Pancreas (tissue), 10 donors: ENCODE results near the gene CACNA2D3. TPM values are rescaled to one million over a fixed set of nuclear protein-coding genes. Genes with fewer than 3 reads are reported as not detected.

Experiments
- ATAC-seq, 4 donors: fragments of 200-7000 bp; cut with Tn5 transposase; one replicate each; pipeline versions ENCODE4 v1.8.0 to v1.9.1; 2020; ENCODE audit warnings: mild to moderate bottlenecking in 4 of 4, moderate library complexity in 4 of 4
- DNase-seq, 6 donors: peaks; one replicate each; pipeline ENCODE4 v3.0.0-alpha.2; 2020
- FAIRE-seq: peaks from 2 replicates; lab custom pipeline; 2012; peaks lifted over from hg19 to GRCh38; lab: Jason Lieb, UNC
- H3K27ac ChIP-seq, 4 donors: fragments of 200-600 bp; sonication (generic); 1 replicate in 3 of 4; 2 replicates in 1 of 4; pipeline versions ENCODE4 v1.5.0 to v1.8.0; 2020
- H3K27me3 ChIP-seq, 4 donors: fragments of 200-600 bp; one replicate each; pipeline ENCODE4 v1.8.0; 2021
- H3K36me3 ChIP-seq, 3 donors: fragments of 200-600 bp; sonication (generic) in 1 of 3; one replicate each; pipeline versions ENCODE4 v1.5.0 to v1.8.0; 2020 to 2021
- H3K4me1 ChIP-seq, 3 donors: fragments of 200-600 bp; one replicate each; pipeline ENCODE4 v1.8.0; 2021
- H3K4me3 ChIP-seq, 4 donors: fragments of 200-600 bp; sonication (generic) in 2 of 4; one replicate each; pipeline versions ENCODE4 v1.5.0 to v1.8.0; 2020 to 2021
- H3K9me3 ChIP-seq, 4 donors: fragments of 200-600 bp; one replicate each; pipeline ENCODE4 v1.8.0; 2021
- WGBS, 2 donors: extraction: QIAGEN DNeasy Blood & Tissue Kit; methylation state at CpG; one replicate each; pipeline ENCODE4 v1.1.7; 2013; 5-methylcytosine and 5-hydroxymethylcytosine counted together
- intact Hi-C, 3 donors: fragments of 100-400 bp; cut with DNase I; formaldehyde crosslinking; loops; one replicate each; pipeline versions ENCODE4 v1.11.1 to v1.14.2; 2022
- polyA plus RNA-seq, 2 donors: library from polyadenylated mRNA; stranded (reverse); fragments of 200-250 nt; gene quantifications; one replicate each; pipeline ENCODE4 v1.2.3, GENCODE V29; 2013
- total RNA-seq, 6 donors: library from RNA; stranded (reverse); fragmentation: NEBNext Ultra II Directional in 4 of 6; extraction: Animal tissue kit (Norgen Biotek cat#: 25700) in 4 of 6; gene quantifications; one replicate each; pipeline versions ENCODE4 v1.2.1 to v1.2.4, GENCODE V29; 2021 to 2023
- TF ChIP-seq, protein P1 (sequence below), 4 donors: fragments of 200-600 bp; sonication (generic) in 3 of 4; IDR thresholded peaks; one replicate each; pipeline versions ENCODE4 v1.5.0 to v1.8.0; 2021; ENCODE audit warnings: antibody characterized with exemption in 4 of 4
- donor health status: healthy with polysubstance abuse.
- donor health status: DM: no; HTN: no; CAD: no; lungs with moderate emphysema.
- donor health status: DM: no; HTN: no; CAD: no.
- donor health status: control.
- donor health status: control.
- donor health status: Bipolar disorder and iron deficiency.
- donor health status: DM: yes; HTN: yes; CAD: no.
- donor health status: DM: no; HTN: no; CAD: no.
- donor health status: DM: no; HTN: no; CAD: no.
- donor health status: DM: yes; HTN: yes; CAD: no.

CACNA2D3 gene
- total and polyA plus RNA-seq, 8 donors = 0.19 to 0.75 (median 0.37) TPM; not detected in 2

DNA sequence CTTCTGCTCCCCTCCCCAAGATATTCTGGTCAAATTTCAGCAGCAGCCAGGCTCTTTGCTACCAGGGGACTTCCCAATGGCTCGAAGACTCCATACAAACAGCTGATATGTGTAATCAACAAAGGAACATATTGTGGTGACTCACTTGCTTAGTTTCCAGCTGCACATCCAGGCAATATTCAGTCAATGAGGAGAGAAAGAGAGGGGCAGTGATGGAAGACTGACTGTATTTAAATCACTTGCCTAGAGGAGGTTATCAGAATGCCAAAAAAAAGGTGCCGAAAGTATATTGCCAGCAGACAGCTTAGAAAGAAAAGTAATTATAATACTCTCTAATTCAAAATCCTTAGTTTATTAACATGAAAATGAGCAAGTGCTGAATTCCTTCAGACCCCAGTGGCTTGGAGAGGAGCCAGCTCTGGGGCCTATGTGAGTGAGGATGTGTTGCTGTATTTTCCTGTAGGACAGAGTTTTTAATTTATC, 569.0 kb downstream of the CACNA2D3 start:
- H3K4me1 ChIP-seq = no peaks in the 10 kb centered on the region
- no peaks in the 10 kb centered on the region for H3K27me3 ChIP-seq
- ATAC-seq (peak in 1 of 4 donors; percentile 30), DNase-seq (peak in 1 of 6 donors; percentile 14), FAIRE-seq (no peak)
- no peaks in the 10 kb centered on the region for H3K36me3 ChIP-seq
- H3K9me3 ChIP-seq = no peaks in the 10 kb centered on the region
- no peak overlapping the region for H3K4me3 ChIP-seq
- 56 to 68% methylated on average over 2 of the region's 2 CpGs for WGBS, 2 donors
- TF ChIP-seq, protein P1, sequence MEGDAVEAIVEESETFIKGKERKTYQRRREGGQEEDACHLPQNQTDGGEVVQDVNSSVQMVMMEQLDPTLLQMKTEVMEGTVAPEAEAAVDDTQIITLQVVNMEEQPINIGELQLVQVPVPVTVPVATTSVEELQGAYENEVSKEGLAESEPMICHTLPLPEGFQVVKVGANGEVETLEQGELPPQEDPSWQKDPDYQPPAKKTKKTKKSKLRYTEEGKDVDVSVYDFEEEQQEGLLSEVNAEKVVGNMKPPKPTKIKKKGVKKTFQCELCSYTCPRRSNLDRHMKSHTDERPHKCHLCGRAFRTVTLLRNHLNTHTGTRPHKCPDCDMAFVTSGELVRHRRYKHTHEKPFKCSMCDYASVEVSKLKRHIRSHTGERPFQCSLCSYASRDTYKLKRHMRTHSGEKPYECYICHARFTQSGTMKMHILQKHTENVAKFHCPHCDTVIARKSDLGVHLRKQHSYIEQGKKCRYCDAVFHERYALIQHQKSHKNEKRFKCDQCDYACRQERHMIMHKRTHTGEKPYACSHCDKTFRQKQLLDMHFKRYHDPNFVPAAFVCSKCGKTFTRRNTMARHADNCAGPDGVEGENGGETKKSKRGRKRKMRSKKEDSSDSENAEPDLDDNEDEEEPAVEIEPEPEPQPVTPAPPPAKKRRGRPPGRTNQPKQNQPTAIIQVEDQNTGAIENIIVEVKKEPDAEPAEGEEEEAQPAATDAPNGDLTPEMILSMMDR (IDR thresholded peaks at IDR 0.05) = no peak
- H3K27ac ChIP-seq = no peak overlapping the region
- intact Hi-C loops = no loop called here

DNA sequence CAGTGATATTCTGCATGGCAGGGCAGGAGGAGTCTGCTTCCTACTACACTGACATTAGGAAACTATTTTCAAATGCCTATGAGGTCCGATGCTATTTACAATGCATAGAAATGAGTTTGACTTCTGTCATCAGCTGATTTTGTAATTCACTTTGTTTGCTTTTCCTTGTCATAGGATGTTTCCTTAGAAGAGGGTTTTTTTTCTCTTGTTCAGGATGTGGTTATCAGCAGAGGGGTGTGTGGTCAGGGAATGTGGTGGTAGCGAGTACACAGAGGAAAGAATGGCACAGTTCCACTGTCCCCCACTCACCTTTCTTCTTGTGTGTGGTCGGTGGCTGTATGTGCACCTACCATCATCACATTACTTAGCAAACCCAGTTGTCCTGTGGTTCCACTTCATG, 574.0 kb downstream of the CACNA2D3 start:
- no peak for ATAC-seq

GRCh38 chr3:54698054-54698453, 575.7 kb downstream of the CACNA2D3 start:
- TF ChIP-seq, protein P1 (IDR thresholded peaks at IDR 0.05) = no peak
- whole genome bisulfite sequencing, 2 donors = 26 to 27% methylated on average over 1 of the region's 1 CpG
- DNase-seq (no peak), ATAC-seq (no peak), FAIRE-seq (no peak)
- H3K4me3 ChIP-seq = no peak overlapping the region
- intact Hi-C loops = no loop called here
- no peak overlapping the region for H3K27ac ChIP-seq
- H3K27me3 ChIP-seq = no peaks in the 10 kb centered on the region
- no peaks in the 10 kb centered on the region for H3K36me3 ChIP-seq
- no peaks in the 10 kb centered on the region for H3K4me1 ChIP-seq
- no peaks in the 10 kb centered on the region for H3K9me3 ChIP-seq

More for the DNA sequence above, 574.0 kb downstream of the CACNA2D3 start:
- WGBS, 2 donors = 23 to 35% methylated on average over 3 of the region's 3 CpGs
- FAIRE-seq (no peak), DNase-seq (no peak)
- no peak overlapping the region for H3K4me3 ChIP-seq
- H3K27me3 ChIP-seq = no peaks in the 10 kb centered on the region
- TF ChIP-seq, protein P1 (IDR thresholded peaks at IDR 0.05) = no peak
- intact Hi-C loops = no loop called here
- no peaks in the 10 kb centered on the region for H3K36me3 ChIP-seq
- H3K9me3 ChIP-seq = no peaks in the 10 kb centered on the region
- H3K4me1 ChIP-seq = no peaks in the 10 kb centered on the region
- H3K27ac ChIP-seq = no peak overlapping the region

DNA sequence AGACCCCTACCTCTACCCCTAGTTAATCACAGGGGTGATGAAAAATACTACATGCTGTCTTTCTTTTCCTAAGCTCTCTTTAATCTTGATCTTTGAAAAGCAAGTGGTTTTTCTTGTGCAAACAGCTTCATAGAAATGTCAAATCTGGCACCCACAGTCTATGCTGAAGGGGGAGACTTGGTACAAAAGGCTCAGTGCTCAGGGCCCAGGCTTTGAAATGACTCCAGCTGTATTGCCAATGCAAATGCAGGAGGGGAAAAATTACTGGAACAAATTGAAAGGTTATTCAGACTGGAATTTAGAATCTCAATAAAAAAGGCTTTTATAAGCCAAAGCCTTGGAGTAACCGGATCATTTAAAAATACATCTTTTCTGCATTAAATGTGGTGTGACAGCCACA, 581.6 kb downstream of the CACNA2D3 start:
- 85 to 100% methylated on average over 1 of the region's 1 CpG for WGBS, 2 donors
- no peaks in the 10 kb centered on the region for H3K4me1 ChIP-seq
- no peak overlapping the region for H3K27ac ChIP-seq
- TF ChIP-seq, protein P1 (IDR thresholded peaks at IDR 0.05) = no peak
- H3K9me3 ChIP-seq = no peaks in the 10 kb centered on the region
- no peak for ATAC-seq
- no peak for DNase-seq
- no peaks in the 10 kb centered on the region for H3K36me3 ChIP-seq
- no peak overlapping the region for H3K4me3 ChIP-seq
- FAIRE-seq = no peak
- intact Hi-C loops = no loop called here
- H3K27me3 ChIP-seq = no peaks in the 10 kb centered on the region

- no peak overlapping the region for H3K4me3 ChIP-seq
- FAIRE-seq (no peak), DNase-seq (no peak), ATAC-seq (no peak)
- intact Hi-C loops = no loop called here
- TF ChIP-seq, protein P1 (IDR thresholded peaks at IDR 0.05) = no peak
- H3K36me3 ChIP-seq = no peaks in the 10 kb centered on the region
- no peaks in the 10 kb centered on the region for H3K4me1 ChIP-seq
- H3K9me3 ChIP-seq = no peaks in the 10 kb centered on the region
- H3K27me3 ChIP-seq = no peaks in the 10 kb centered on the region
- H3K27ac ChIP-seq = no peak overlapping the region
- WGBS, 2 donors = 68 to 70% methylated on average over 3 of the region's 3 CpGs
Measured at GRCh38 chr3:54705730-54706129, 583.4 kb downstream of the CACNA2D3 start.
